ENCODE measurements around the gene OR6B3.

- no peak for TF ChIP-seq CTCF (conservative IDR thresholded peaks at IDR 0.05; ENCODE audit: low read depth, low read length)
- no peak for TF ChIP-seq EZH2 (IDR thresholded peaks at IDR 0.05; ENCODE audit: borderline replicate concordance, low read depth, low read length, poor library complexity, severe bottlenecking)
Measured at GRCh38 chr2:240045098-240045497, 8.2 kb downstream of the OR6B3 start.
